ENCODE data around the gene AACS. TPM values are rescaled to one million over a fixed set of nuclear protein-coding genes. Genes with fewer than 3 reads are reported as not detected.

AACS gene
- total RNA-seq, 4 donors from 2014 or later = 38.0 to 53.3 (median 44.3) TPM

DNA sequence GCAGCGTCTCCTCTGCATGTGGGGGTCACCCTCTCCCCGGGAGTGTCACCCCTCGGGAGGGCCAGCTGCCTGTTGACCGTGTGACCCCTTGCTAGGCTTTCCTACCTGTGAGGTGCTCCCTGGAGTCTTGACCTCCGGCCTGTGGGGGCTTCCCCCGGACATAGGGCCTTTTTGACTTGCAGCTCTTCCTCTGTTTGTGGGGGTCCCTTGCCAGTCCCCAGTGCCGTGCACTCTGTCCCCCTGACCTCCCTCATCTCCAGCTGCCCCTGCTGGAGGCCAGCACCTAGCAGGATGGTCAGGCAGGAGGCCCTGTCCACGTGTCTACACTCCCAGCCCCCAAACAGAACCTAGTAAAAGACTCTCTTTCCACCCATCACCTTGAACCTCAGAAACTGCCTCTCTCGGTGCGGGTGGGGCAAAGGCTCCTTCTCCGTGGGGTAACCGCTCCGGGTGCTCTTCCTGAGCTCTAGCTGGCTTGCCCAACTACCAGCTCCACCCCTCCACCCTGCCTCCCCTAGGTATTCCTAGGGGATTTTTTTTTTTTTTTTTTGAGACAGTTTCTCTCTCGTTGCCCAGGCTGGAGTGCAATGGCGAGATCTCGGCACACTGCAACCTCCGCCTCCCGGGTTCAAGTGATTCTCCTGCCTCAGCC lies 810 bp downstream of the AACS start:
- WGBS, 2 donors = 43 to 73% methylated on average over 11 to 18 of the region's 18 CpGs
- Histone ChIP-seq H3K27me3 (no peaks in the 10 kb centered on the region), H3K36me3 (peaks cover 0 to 18% (median 0%) of the 10 kb centered on the region in 3 donors), H3K4me3 (peak overlapping the region; percentile 63 to 84 (median 82)), H3K4me1 (peaks cover 11 to 42% (median 13%) of the 10 kb centered on the region in 3 donors), H3K9me3 (no peaks in the 10 kb centered on the region), H3K27ac (peak overlapping the region; percentile 61 to 88 (median 86))
- TF ChIP-seq POLR2A (IDR thresholded peaks at IDR 0.05) (no peak), CTCF (IDR thresholded peaks at IDR 0.05) (no peak)
- DNase-seq = no peak
- intact Hi-C loops (cut with DNase I) = no loop called here

GRCh38 chr12:125068391-125068790 lies 3.2 kb downstream of the AACS start:
- intact Hi-C loops (cut with DNase I) = no loop called here
- Histone ChIP-seq H3K27me3 (no peaks in the 10 kb centered on the region), H3K4me3 (no peak overlapping the region), H3K4me1 (peaks cover 11 to 42% (median 13%) of the 10 kb centered on the region in 3 donors), H3K27ac (no peak overlapping the region), H3K9me3 (no peaks in the 10 kb centered on the region), H3K36me3 (peaks cover 0 to 33% (median 0%) of the 10 kb centered on the region in 3 donors)
- WGBS, 2 donors = 80 to 82% methylated on average over 5 to 6 of the region's 6 CpGs
- no peak for DNase-seq
- TF ChIP-seq CTCF (IDR thresholded peaks at IDR 0.05) = no peak
- no peak for TF ChIP-seq POLR2A (IDR thresholded peaks at IDR 0.05)

DNA sequence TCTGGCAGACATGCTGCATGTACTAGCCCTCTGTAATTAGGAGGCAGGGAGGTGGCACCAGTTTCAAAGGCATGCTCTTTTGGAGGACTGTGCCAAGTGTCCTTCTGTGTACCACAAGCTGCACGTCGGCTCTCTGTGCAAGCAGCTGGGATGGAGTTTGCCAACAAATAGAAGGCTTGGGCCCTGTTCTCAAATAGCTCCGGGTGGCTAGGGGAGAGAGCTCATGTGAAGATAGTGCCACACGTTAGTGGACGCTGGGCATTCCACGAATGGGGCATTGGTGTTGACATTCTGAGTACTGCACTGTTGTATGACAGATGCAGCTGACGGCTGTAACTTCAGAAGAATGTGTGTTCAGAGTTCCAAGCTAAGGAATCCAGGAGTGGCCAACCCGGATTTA lies 4.4 kb downstream of the AACS start:
- no peak for DNase-seq
- Histone ChIP-seq H3K27ac (no peak overlapping the region), H3K4me1 (peaks cover 11 to 40% (median 13%) of the 10 kb centered on the region in 3 donors), H3K4me3 (no peak overlapping the region), H3K9me3 (no peaks in the 10 kb centered on the region), H3K27me3 (no peaks in the 10 kb centered on the region), H3K36me3 (peaks cover 0 to 43% (median 0%) of the 10 kb centered on the region in 3 donors)
- TF ChIP-seq CTCF (IDR thresholded peaks at IDR 0.05) = no peak
- TF ChIP-seq POLR2A (IDR thresholded peaks at IDR 0.05) = no peak
- WGBS, 2 donors = 86 to 88% methylated on average over 5 to 7 of the region's 8 CpGs
- intact Hi-C loops (cut with DNase I) = no loop called here

GRCh38 chr12:125070112-125070511 lies 4.9 kb downstream of the AACS start:
- TF ChIP-seq CTCF (IDR thresholded peaks at IDR 0.05) (no peak), POLR2A (IDR thresholded peaks at IDR 0.05) (no peak)
- 78 to 83% methylated on average over 5 to 6 of the region's 6 CpGs for WGBS, 2 donors
- Histone ChIP-seq H3K27me3 (no peaks in the 10 kb centered on the region), H3K4me3 (no peak overlapping the region), H3K27ac (no peak overlapping the region), H3K36me3 (peaks cover 0 to 48% (median 0%) of the 10 kb centered on the region in 3 donors), H3K4me1 (peaks cover 11 to 35% (median 13%) of the 10 kb centered on the region in 3 donors), H3K9me3 (no peaks in the 10 kb centered on the region)
- DNase-seq = no peak
- intact Hi-C loops (cut with DNase I) = no loop called here

GRCh38 chr12:125070661-125071390 lies 5.6 kb downstream of the AACS start:
- Histone ChIP-seq H3K27ac (no peak overlapping the region), H3K27me3 (no peaks in the 10 kb centered on the region), H3K9me3 (no peaks in the 10 kb centered on the region), H3K4me3 (no peak overlapping the region), H3K4me1 (peaks cover 9 to 31% (median 13%) of the 10 kb centered on the region in 3 donors), H3K36me3 (peaks cover 0 to 55% (median 0%) of the 10 kb centered on the region in 3 donors)
- no peak for DNase-seq
- TF ChIP-seq CTCF (IDR thresholded peaks at IDR 0.05) = no peak
- TF ChIP-seq POLR2A (IDR thresholded peaks at IDR 0.05) = no peak
- intact Hi-C loops (cut with DNase I) = no loop called here
- WGBS, 2 donors = 83 to 86% methylated on average over 6 to 11 of the region's 11 CpGs

Measured in esophagus squamous epithelium (tissue), 5 donors.